Effector memory CD4-positive, alpha-beta T cell (primary cell): ENCODE results near the gene TLR5.

Source experiments
- DNase-seq, 3 donors: peaks; one replicate each; pipeline ENCODE4 v3.0.0-alpha.2; 2020
- H3K27ac ChIP-seq: 2 replicates; pipeline ENCODE4 v1.7.0; 2013; ENCODE audit warnings: mild to moderate bottlenecking, low read length, moderate library complexity; ENCODE audit not compliant: insufficient read depth, poor library complexity, severe bottlenecking
- H3K27me3 ChIP-seq: replicated peaks from 2 replicates; pipeline ENCODE4 v1.7.0; 2013; ENCODE audit warnings: mild to moderate bottlenecking, low read length; ENCODE audit not compliant: insufficient read depth, control insufficient read depth, poor library complexity, severe bottlenecking
- H3K36me3 ChIP-seq: 2 replicates; pipeline ENCODE4 v1.7.0; 2013; ENCODE audit warnings: mild to moderate bottlenecking, low read length, moderate library complexity; ENCODE audit not compliant: control insufficient read depth, insufficient read depth
- H3K4me1 ChIP-seq: 2 replicates; pipeline ENCODE4 v1.7.0; 2013; ENCODE audit warnings: low read length, mild to moderate bottlenecking; ENCODE audit not compliant: control insufficient read depth, insufficient read depth, poor library complexity, severe bottlenecking
- H3K4me3 ChIP-seq: 2 replicates; pipeline ENCODE4 v1.7.0; 2013; ENCODE audit warnings: low read length, low read depth, mild to moderate bottlenecking; ENCODE audit not compliant: insufficient read depth, poor library complexity, severe bottlenecking
- H3K9me3 ChIP-seq: 2 replicates; pipeline ENCODE4 v1.7.0; 2013; ENCODE audit warnings: mild to moderate bottlenecking, low read length, moderate library complexity; ENCODE audit not compliant: control insufficient read depth

Gene TLR5

DNA sequence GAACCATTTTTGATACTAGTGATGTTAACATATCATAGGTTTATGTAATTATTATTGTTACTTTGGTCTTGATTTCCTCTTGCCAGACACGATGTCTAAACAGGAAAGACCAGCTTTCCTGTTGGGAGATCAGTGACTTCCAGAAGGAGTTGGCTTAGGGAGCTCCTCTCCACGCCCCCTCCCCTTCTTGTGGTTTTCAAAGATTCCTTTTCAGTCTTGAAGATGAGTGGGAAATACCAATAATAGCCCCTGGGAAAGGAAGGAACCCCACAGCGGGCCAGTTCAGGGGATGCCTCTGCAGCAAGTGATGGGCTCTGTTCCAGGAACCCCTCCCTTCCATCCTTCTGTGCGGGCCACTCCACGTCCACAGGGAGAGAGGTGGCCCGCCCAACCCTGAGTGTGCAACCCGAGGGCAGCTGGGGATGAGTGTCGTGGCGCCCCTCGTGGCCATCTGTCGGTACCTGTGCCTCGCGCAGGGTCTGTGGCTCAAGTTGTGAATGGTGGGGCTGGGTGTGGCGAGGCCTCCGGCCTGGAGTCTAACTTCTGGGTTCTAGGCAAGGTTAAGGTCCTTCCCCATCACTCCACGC is 65.7 kb downstream of the TLR5 start:
- Histone ChIP-seq H3K9me3 (no peaks in the 10 kb centered on the region), H3K36me3 (no peaks in the 10 kb centered on the region), H3K27me3 (no peaks in the 10 kb centered on the region), H3K4me3 (no peak overlapping the region), H3K27ac (no peak overlapping the region), H3K4me1 (peaks cover 4% of the 10 kb centered on the region)
- DNase-seq = no peak

DNA sequence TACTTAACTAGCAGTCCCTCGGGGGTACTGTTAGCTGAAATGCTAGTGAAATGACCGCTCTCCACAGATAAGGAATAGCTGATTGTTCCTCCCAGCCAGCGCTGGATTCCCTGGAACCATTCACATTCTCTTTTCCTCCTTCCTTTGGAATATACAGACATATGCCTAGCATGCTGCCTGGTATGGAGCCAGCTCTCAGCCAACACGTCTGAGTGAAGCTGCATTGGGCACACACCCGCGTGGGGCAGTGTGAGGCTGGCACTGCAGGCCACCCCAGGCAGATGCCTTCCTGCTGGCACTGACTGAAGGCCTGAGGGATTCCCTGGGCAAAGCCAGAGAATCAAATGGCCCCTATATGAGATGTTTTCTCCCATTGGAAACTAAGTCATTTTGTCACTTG is 66.7 kb downstream of the TLR5 start:
- H3K9me3 ChIP-seq = no peaks in the 10 kb centered on the region
- no peaks in the 10 kb centered on the region for H3K36me3 ChIP-seq
- DNase-seq = no peak
- H3K27ac ChIP-seq = no peak overlapping the region
- no peak overlapping the region for H3K4me3 ChIP-seq
- no peaks in the 10 kb centered on the region for H3K27me3 ChIP-seq
- peaks cover 4% of the 10 kb centered on the region for H3K4me1 ChIP-seq

DNA sequence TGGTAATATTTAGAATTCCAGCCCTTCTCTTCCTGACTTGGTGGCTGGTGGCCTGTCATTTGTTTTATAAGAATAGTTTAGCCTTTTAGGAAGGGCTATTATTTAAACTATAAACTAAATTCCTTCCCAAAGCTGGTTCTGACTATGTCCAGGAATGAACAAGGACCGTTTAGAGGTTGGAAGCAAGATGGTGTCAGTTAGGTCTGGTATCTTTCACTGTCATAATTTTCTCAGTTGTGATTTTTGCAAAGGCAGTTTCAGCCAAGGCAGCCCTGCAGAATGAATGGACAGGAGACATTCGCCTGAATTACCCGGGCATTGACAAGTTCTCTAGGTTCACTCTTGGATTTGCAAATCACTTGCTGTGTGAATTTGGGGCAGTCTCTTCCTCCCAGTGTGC is 67.2 kb downstream of the TLR5 start:
- no peak overlapping the region for H3K27ac ChIP-seq
- no peaks in the 10 kb centered on the region for H3K9me3 ChIP-seq
- H3K27me3 ChIP-seq = no peaks in the 10 kb centered on the region
- no peaks in the 10 kb centered on the region for H3K36me3 ChIP-seq
- H3K4me1 ChIP-seq = no peaks in the 10 kb centered on the region
- no peak overlapping the region for H3K4me3 ChIP-seq
- no peak for DNase-seq

DNA sequence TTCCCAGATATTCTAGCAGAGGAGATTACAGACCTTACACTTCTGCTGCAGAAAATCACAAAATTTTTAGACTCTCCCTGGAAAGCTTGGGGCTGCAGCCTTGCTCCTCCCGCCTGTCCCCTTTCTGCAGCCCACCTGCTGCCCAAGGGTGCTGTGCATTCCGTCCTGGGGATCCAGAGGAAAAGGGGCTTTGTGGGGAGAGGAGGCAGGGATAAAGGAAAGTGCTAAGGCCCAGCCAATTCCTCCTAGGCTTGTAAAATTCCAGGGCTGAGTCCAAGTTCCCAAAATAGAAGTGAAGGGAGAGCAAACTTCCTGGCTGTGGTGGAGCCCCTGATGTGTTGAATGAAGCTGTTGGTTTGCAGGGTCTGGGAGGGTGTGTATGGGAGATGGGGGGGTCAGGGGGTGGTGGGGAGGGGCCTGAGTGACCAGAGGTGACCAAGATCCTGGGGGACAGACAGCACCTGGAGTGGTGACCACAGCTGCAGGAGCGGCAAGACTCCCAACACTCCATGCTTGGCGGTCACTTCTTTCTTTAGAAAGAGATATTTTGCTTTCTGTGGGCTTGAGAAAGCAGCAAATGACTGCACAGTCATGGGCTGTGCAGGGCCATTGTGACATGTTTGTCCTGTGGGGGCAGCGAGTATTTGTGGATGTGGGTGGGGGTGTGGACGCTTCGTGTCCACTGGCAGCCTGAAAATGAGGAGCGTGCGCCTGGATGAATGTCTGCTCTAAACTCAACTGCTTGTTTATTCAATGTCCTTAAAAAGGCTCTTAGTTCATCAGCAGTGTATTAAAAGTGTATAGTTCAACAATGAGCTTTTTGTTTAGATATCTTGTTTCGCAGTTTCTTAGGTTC is 68.4 kb downstream of the TLR5 start:
- no peaks in the 10 kb centered on the region for H3K9me3 ChIP-seq
- no peak overlapping the region for H3K4me3 ChIP-seq
- no peak overlapping the region for H3K27ac ChIP-seq
- H3K27me3 ChIP-seq = no peaks in the 10 kb centered on the region
- H3K4me1 ChIP-seq = no peaks in the 10 kb centered on the region
- no peak for DNase-seq
- no peaks in the 10 kb centered on the region for H3K36me3 ChIP-seq

DNA sequence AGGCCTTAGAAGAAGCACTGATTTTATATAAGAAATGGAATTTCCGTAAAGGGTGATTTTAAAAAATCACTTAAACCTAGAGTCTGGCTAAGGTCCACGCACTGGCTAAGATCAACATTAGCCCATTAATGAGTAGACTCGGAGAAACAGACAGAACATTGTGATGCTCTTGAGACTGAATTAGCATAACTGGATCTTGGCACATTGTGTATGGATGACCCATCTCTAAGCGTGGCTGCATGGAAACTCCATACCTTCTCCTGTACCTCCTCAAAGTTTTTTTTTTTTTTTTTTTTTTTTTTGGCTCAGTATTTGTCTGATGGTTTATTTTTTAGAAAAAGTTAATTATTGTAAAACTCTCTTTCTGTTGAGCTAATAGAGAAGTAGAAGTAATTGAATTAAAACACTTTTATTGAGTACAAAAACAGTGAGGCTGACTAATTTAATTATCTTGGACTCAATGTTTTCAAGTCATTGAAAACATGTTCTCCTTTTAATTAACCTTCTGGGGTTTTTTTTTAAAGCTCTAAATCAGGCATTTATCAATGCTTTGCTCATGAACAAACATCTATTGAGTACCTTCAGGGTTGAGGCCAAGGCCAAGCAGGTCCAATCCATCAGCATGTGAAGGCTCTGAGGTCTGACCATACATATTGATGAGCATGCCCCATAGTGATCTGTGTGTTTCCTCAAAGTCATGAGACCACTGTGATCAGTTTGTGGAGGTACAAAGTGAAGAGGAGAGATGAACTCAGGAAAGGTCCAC is 74.0 kb downstream of the TLR5 start:
- Histone ChIP-seq H3K27me3 (no peaks in the 10 kb centered on the region), H3K4me1 (no peaks in the 10 kb centered on the region), H3K4me3 (no peak overlapping the region), H3K36me3 (no peaks in the 10 kb centered on the region), H3K9me3 (no peaks in the 10 kb centered on the region), H3K27ac (no peak overlapping the region)
- no peak for DNase-seq

DNA sequence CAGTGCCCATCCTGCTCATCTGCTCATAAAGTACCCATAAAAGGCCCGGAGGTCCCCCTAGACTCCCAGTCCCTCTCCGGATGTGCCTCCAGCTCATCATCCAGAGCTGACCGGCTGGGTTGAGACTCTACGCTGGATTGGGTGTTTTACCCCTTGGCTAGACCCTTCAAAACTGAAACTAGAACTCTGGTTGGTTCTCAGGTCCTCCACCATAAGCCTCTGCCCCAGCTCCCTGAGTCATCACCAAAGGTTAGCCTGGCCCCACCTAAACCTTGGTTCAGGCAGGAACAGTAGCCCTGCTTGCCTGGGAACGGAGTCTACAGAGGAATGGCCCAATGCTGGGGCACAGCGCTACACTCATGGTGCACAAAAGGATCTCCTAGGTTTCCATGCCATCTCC is 75.1 kb downstream of the TLR5 start:
- Histone ChIP-seq H3K4me1 (no peaks in the 10 kb centered on the region), H3K36me3 (no peaks in the 10 kb centered on the region), H3K27me3 (no peaks in the 10 kb centered on the region), H3K27ac (no peak overlapping the region), H3K9me3 (no peaks in the 10 kb centered on the region), H3K4me3 (no peak overlapping the region)
- DNase-seq = no peak

DNA sequence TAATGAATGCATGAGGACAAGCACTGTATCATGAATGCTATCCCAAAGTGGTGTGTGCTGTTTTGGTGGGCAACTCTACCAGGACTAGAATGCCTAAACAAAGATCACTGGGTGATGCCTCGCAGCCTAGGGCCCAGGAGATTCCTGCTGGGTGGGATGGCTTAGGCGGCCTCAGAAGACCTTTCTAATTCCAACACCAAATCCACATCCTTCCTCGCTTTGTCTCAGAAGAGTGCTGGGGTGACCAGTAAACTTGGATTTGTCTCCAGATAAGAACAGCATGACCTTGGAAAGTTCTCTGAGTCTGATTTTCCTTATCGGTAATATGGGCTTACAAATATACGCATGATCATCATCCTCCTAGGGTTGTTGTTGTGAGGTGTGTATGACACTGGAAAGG is 76.6 kb downstream of the TLR5 start:
- no peak for DNase-seq
- Histone ChIP-seq H3K36me3 (no peaks in the 10 kb centered on the region), H3K27ac (no peak overlapping the region), H3K4me1 (no peaks in the 10 kb centered on the region), H3K4me3 (no peak overlapping the region), H3K9me3 (no peaks in the 10 kb centered on the region), H3K27me3 (no peaks in the 10 kb centered on the region)

DNA sequence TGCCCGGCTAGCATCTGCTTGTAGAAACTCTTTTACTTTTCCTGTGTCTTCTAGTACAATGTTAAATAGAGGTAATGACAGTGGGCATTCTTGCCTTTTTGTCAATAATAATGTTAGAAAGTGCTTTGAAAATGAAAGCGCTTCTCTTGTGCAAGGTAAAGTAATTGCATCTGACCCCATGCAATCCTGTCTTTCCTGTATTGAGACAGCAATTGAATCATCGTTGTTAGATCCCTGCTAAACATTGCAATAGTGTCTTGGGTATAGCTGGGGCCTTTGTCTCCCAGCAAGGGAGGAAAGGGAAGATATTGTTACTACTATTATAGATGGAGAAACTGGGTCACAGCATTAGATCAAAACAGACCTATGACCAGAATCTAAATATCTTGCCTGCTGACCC is 80.9 kb downstream of the TLR5 start:
- DNase-seq = no peak
- no peaks in the 10 kb centered on the region for H3K27me3 ChIP-seq
- H3K4me1 ChIP-seq = no peaks in the 10 kb centered on the region
- no peak overlapping the region for H3K27ac ChIP-seq
- H3K9me3 ChIP-seq = no peaks in the 10 kb centered on the region
- H3K36me3 ChIP-seq = no peaks in the 10 kb centered on the region
- no peak overlapping the region for H3K4me3 ChIP-seq

DNA sequence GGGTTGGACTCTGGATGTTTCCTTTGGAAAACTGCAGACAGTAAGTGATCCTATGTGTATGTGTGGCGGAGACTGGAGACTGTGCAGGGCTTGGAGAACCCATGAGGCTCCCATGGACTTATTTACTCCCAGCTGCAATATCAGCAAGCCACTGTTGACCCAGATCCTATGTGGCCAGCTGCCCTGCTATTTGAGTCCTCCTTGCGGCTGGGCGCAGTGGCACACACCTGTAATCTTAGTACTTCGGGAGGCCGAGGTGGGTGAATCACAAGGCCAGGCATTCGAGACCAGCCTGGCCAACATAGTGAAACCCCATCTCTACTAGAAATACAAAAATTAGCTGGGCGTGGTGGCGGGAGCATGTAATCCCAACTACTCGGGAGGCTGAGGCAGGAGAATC is 83.5 kb downstream of the TLR5 start:
- Histone ChIP-seq H3K4me3 (no peak overlapping the region), H3K4me1 (no peaks in the 10 kb centered on the region), H3K27ac (no peak overlapping the region), H3K27me3 (no peaks in the 10 kb centered on the region), H3K9me3 (no peaks in the 10 kb centered on the region), H3K36me3 (no peaks in the 10 kb centered on the region)
- no peak for DNase-seq
